OCI-LY1 (cell line): ENCODE measurements around the gene BCKDK.

ENCODE experiments used
- CTCF ChIP-seq: fragments of 200-600 bp; sonication (generic), shearing (Covaris generic); IDR thresholded peaks from 2 replicates; pipeline ENCODE4 v1.5.1; 2017; ENCODE audit warnings: mild to moderate bottlenecking, antibody characterized with exemption, low read length, moderate library complexity, mixed read lengths
- EZH2 ChIP-seq: fragments of 200-600 bp; sonication (generic), shearing (Covaris generic); IDR thresholded peaks from 2 replicates; pipeline ENCODE4 v1.8.0; 2017; ENCODE audit warnings: borderline replicate concordance, mixed run types, mild to moderate bottlenecking, antibody characterized with exemption, low read length, moderate library complexity, mixed read lengths

DNA sequence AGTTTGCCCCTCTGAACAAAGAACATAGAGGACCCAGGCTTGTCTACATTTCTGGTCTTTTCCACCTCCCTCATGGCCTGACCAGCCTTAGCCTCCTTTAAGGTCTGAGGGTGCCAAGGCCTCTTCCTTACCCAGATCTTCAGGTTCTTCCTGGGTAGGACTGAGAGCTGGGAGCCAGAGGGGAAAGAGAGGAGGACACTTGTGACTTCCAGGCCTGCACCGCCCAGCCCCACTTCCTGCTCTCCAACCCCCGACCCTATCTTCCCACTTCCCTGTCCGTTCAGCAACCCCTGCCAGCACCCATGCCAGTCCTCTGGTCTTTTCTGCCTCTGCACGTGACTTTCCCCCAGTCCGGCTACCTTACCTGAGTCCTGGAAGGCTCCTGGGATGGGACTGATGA, 41.1 kb downstream of the BCKDK start:
- no peak for TF ChIP-seq CTCF
- no peak for TF ChIP-seq EZH2
